Tibial nerve (tissue), 4 donors: Measurements from ENCODE around the gene GNB5.

ENCODE experiments used
- CTCF ChIP-seq, 5 experiments: fragments of 200-600 bp in 3 of 5; fragments of 450-650 bp in 2 of 5; sonication (generic) in 3 of 5; IDR thresholded peaks; one replicate each; pipeline ENCODE4 v1.5.1; 2016 to 2019; ENCODE audit warnings: antibody characterized with exemption in 5 of 5, mild to moderate bottlenecking in 3 of 5, moderate library complexity in 2 of 5
- EP300 ChIP-seq, 2 donors: sonication (generic); formaldehyde crosslinking; IDR thresholded peaks; one replicate each; pipeline ENCODE4 v1.6.1; 2017; ENCODE audit warnings: antibody characterized with exemption in 2 of 2, mild to moderate bottlenecking in 1 of 2
- POLR2A ChIP-seq, 2 donors: fragments of 450-650 bp; IDR thresholded peaks; one replicate each; pipeline ENCODE4 v1.6.1; 2017; ENCODE audit warnings: antibody characterized with exemption in 2 of 2, mild to moderate bottlenecking in 2 of 2, moderate library complexity in 2 of 2

DNA sequence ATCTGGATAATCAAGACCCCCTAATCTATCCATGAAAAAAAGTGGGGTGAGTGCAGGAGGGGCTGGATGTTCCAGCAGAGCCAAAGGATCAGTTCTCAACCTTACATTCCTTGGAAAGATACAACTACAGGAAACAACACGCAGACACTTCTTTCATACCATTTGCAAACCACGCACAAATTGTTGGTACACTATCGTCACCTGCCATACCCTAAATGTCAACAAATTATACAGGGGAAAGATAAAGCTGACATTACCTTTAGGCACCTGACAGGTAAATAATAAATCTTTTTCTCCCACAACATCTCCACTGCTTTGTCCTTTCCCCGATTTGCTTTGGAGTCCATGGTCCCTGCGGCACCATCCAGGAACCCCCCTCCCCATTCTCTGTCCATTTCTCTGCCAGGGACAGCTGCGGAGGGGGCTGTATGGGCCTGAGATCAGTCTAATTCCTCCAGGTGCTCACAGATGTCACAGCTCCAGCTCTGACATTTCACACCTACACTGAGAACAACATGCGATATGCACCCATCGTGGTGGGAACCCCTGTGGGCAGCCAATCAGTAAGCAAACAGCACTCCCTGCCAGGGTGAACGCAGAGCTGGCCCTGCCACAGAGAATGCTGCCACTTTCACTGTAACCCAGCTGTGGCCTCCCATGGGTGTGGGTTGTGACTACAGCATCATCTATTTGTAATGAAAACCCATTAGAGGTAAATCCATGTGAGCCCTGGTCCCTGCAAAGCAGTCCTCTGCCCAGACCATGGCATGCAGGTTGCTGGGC lies 41.0 kb downstream of the GNB5 start:
- no peak for TF ChIP-seq POLR2A (IDR thresholded peaks at IDR 0.05)
- no peak for TF ChIP-seq CTCF (IDR thresholded peaks at IDR 0.05)
- TF ChIP-seq EP300 (IDR thresholded peaks at IDR 0.05) = no peak
